ENCODE results near the gene IL11. TPM values are rescaled to one million over a fixed set of nuclear protein-coding genes. Genes with fewer than 3 reads are reported as not detected.
A peak's percentile ranks its signal among the peaks of the same experiment; 100 is the strongest.

IL11 gene
- total and polyA plus RNA-seq, 4 experiments from 2014 or later = 0.32 to 0.47 TPM; not detected in 2

DNA sequence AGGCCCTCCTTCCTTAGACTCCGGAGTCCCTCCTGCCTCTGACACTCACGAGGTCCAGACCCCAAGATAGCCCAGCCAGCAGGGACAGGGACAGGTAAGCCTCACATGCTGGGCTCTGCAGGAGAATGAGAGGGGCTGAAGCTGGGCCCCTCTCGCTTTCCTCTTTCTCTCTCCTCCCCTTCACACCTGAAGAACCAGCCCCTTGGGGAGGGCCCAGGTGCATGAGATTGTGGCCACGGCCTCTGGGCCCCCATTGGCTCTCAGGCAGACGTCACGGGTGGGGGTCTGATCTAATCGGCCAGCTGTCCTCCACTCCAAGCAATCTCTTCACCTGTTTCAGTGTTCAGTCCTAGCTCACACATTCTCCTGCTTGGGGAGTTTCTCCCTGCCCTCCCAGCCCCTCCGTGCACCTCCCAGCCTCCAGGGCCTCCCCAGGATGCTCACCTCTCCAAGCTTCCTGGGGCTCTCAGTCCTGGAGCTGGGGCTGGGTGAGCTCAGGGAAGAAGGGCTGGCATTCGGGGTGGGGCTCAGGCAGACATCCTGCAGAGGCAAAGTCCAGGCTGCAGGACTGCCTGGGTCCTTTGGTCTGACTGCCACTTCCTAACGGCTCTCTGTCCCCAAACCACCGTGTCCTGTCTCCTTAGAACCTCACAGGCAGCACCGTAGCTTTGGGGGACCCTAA is 47.9 kb downstream of the IL11 start:
- Mint-ChIP-seq H3K4me3 (no peak overlapping the region), H3K36me3 (no peaks in the 10 kb centered on the region), H3K27ac (no peak overlapping the region), H3K9me3 (no peaks in the 10 kb centered on the region), H3K27me3 (peaks cover 7 to 15% of the 10 kb centered on the region in 2 donors), H3K4me1 (peaks cover 0 to 2% (median 0%) of the 10 kb centered on the region in 4 donors)
- H3K36me3 ChIP-seq (ENCODE audit: insufficient read depth, low read length) = no peaks in the 10 kb centered on the region
- H3K4me1 ChIP-seq (ENCODE audit: insufficient read depth, low read length) = no peaks in the 10 kb centered on the region
- POLR2A ChIA-PET (ENCODE audit: partially characterized antibody) = interaction anchor here (1.8 kb wide), 1 partner anchor 17 kb away, joined by 4 read pairs; the partner anchor contains the start of gene KMT5C
- intact Hi-C loops (cut with micrococcal nuclease) = no loop called here
- H3K27ac ChIP-seq (ENCODE audit: low read depth, low read length) = no peak overlapping the region
- CTCF ChIA-PET (ENCODE audit: partially characterized antibody) = interaction anchor here (0.6 to 2.2 kb wide), 2 partner anchors 20 to 31 kb away, joined by 3 to 9 read pairs; no protein-coding TSS in a partner anchor
- no peak for DNase-seq
- no peak overlapping the region for H3K4me3 ChIP-seq (ENCODE audit: low read length in 2 of 2)
- H3K9me3 ChIP-seq (ENCODE audit: control insufficient read depth in 1 of 2, low read length in 2 of 2) = no peaks in the 10 kb centered on the region
- H3K27me3 ChIP-seq (ENCODE audit: insufficient read depth, low read length) = no peaks in the 10 kb centered on the region

DNA sequence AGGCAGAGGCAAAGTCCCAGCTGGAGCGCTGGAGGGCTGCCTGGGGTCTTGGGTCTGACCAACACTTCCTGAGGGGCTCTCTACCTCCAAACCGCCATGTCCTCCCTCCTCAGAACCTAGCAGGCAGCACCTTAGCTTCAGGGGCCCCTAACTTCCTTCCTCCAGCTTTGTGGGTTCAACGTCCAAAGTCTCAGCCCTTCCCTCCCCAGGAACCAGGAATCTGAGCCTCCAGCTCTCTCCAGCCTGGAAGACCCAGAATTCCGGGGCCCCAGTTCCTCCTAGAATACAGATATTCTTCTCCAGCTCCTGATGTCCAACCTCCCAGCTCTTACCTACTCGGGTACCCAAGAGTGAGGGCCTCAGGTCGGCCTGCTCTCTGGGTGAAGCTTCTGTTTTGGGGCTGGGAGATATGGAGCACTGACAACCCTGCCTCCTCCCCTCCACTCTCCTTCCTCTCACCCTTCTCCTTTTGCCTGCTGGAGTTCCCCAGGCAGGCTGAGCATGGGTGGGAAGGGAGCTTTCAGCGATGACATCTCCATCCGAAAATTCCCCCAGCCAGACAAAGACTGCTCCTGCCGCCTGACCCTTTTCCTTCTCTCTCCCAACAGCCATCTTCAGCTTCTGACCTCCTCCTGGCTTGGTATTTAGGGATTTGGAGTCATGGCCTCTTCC is 48.7 kb downstream of the IL11 start:
- ChIA-PET POLR2A (ENCODE audit: partially characterized antibody) (interaction anchor here (1.8 kb wide), 1 partner anchor 18 kb away, joined by 4 read pairs; the partner anchor contains the start of gene KMT5C), CTCF (ENCODE audit: partially characterized antibody) (interaction anchor here (2.2 kb wide), 1 partner anchor 19 kb away, joined by 9 read pairs; no protein-coding TSS in a partner anchor)

DNA sequence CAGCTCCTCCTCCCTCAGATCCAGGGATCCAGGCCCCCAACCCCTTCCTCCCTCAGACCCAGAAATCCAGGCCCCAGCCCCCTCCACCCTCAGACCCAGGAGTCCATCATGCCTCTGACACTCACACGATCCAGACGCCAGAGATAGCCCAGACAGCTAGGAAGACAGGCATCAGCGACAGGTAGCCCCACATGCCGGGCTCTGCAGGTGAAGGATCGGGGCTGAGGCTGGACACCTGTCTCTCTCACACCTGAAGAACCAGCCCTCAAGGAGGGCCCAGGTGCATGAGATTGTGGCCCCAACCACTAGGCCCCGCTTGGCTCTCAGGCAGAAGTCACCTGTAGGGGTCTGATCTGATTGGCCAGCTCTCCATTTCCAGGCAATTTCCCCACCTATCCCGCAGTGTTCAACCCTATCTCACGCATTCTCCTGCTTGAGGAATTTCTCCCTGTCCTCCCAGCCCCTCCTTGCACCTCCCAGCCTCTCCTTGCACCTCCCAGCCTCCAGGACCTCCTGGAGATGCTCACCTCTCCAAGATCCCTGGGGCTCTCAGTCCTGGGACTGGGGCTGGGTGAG is 49.3 kb downstream of the IL11 start:
- peaks cover 7 to 11% of the 10 kb centered on the region in 2 donors for H3K27me3 Mint-ChIP-seq
- DNase-seq = no peak
- intact Hi-C loops (cut with micrococcal nuclease) = no loop called here
- Histone ChIP-seq H3K4me1 (ENCODE audit: insufficient read depth, low read length) (no peaks in the 10 kb centered on the region), H3K27ac (ENCODE audit: low read depth, low read length) (no peak overlapping the region), H3K27me3 (ENCODE audit: insufficient read depth, low read length) (no peaks in the 10 kb centered on the region), H3K4me3 (ENCODE audit: low read length in 2 of 2) (no peak overlapping the region), H3K36me3 (ENCODE audit: insufficient read depth, low read length) (no peaks in the 10 kb centered on the region), H3K9me3 (ENCODE audit: control insufficient read depth in 1 of 2, low read length in 2 of 2) (no peaks in the 10 kb centered on the region)
- no peaks in the 10 kb centered on the region for H3K9me3 Mint-ChIP-seq
- no peaks in the 10 kb centered on the region for H3K36me3 Mint-ChIP-seq
- CTCF ChIA-PET (ENCODE audit: partially characterized antibody) = interaction anchor here (2.2 kb wide), 1 partner anchor 18 kb away, joined by 9 read pairs; no protein-coding TSS in a partner anchor
- H3K27ac Mint-ChIP-seq = no peak overlapping the region
- H3K4me1 Mint-ChIP-seq = peaks cover 0 to 2% (median 0%) of the 10 kb centered on the region in 4 donors
- no peak overlapping the region for H3K4me3 Mint-ChIP-seq
- POLR2A ChIA-PET (ENCODE audit: partially characterized antibody) = interaction anchor here (0.6 to 1.8 kb wide), 2 partner anchors 18 to 103 kb away, joined by 3 to 4 read pairs; partner anchors contain the start of gene KMT5C

More for the DNA sequence above, 48.7 kb downstream of the IL11 start:
- H3K4me1 Mint-ChIP-seq = peaks cover 0 to 2% (median 0%) of the 10 kb centered on the region in 4 donors
- H3K4me1 ChIP-seq (ENCODE audit: insufficient read depth, low read length) = no peaks in the 10 kb centered on the region
- no peaks in the 10 kb centered on the region for H3K36me3 ChIP-seq (ENCODE audit: insufficient read depth, low read length)
- no peak overlapping the region for H3K4me3 Mint-ChIP-seq
- intact Hi-C loops (cut with micrococcal nuclease) = no loop called here
- no peaks in the 10 kb centered on the region for H3K27me3 ChIP-seq (ENCODE audit: insufficient read depth, low read length)
- H3K36me3 Mint-ChIP-seq = no peaks in the 10 kb centered on the region
- H3K27me3 Mint-ChIP-seq = peaks cover 7 to 13% of the 10 kb centered on the region in 2 donors
- H3K9me3 Mint-ChIP-seq = no peaks in the 10 kb centered on the region
- peak overlapping the region in 2 of 7 donors; percentile 18 to 75 for H3K27ac Mint-ChIP-seq
- no peak for DNase-seq
- no peak overlapping the region for H3K27ac ChIP-seq (ENCODE audit: low read depth, low read length)
- H3K4me3 ChIP-seq (ENCODE audit: low read length in 2 of 2) = no peak overlapping the region
- no peaks in the 10 kb centered on the region for H3K9me3 ChIP-seq (ENCODE audit: control insufficient read depth in 1 of 2, low read length in 2 of 2)

DNA sequence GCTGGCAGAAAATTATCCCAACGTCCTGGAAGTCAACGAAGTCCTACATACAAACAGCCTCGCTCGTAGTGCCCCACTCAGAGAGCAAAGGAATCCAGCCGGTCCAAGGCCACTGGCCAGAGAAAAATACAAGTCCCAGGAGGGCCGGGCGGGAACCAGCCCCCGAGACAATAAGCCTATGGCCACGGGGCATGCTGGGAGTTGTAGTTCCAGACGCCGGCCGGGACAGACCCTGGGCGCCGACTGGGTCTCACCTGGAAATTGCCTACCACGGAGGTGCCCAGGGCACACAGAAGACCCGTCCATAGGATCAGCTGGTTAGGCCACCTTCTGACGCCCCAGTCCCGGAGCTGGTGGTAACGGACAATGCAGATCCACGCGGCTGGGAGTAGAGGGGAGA is 50.5 kb downstream of the IL11 start:
- Mint-ChIP-seq H3K27me3 (peaks cover 7 to 11% of the 10 kb centered on the region in 2 donors), H3K9me3 (no peaks in the 10 kb centered on the region), H3K4me1 (no peaks in the 10 kb centered on the region), H3K4me3 (no peak overlapping the region), H3K36me3 (no peaks in the 10 kb centered on the region), H3K27ac (no peak overlapping the region)
- DNase-seq = no peak
- H3K27ac ChIP-seq (ENCODE audit: low read depth, low read length) = no peak overlapping the region
- no peaks in the 10 kb centered on the region for H3K9me3 ChIP-seq (ENCODE audit: control insufficient read depth in 1 of 2, low read length in 2 of 2)
- POLR2A ChIA-PET (ENCODE audit: partially characterized antibody) = no interaction called here
- intact Hi-C loops (cut with micrococcal nuclease) = no loop called here
- H3K36me3 ChIP-seq (ENCODE audit: insufficient read depth, low read length) = no peaks in the 10 kb centered on the region
- H3K4me3 ChIP-seq (ENCODE audit: low read length in 2 of 2) = no peak overlapping the region
- CTCF ChIA-PET (ENCODE audit: partially characterized antibody) = no interaction called here
- H3K27me3 ChIP-seq (ENCODE audit: insufficient read depth, low read length) = no peaks in the 10 kb centered on the region
- no peaks in the 10 kb centered on the region for H3K4me1 ChIP-seq (ENCODE audit: insufficient read depth, low read length)

DNA sequence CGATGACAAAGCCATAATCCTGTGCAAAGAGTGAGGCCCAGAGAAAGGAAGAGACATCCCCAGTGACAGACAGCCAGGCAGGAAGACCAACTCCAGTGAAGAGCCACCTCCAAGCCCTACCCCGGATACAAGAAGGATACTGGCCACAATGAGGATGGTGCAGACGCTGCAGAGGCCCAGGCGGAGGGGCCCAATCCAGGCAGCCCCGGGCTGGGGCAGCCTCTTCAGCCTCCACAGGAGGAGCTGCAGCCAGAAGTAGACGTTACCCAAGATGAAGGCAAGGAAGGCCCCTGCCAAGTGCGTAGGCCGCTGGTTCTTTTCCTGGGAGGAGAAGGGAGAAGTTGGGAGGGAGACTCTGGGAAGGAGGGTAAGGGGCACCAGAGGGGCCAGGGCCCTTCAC is 53.6 kb downstream of the IL11 start:
- intact Hi-C loops (cut with micrococcal nuclease) = no loop called here
- Mint-ChIP-seq H3K27me3 (peaks cover 4 to 5% of the 10 kb centered on the region in 2 donors), H3K27ac (no peak overlapping the region), H3K4me3 (no peak overlapping the region), H3K4me1 (no peaks in the 10 kb centered on the region), H3K36me3 (no peaks in the 10 kb centered on the region), H3K9me3 (no peaks in the 10 kb centered on the region)
- no peak for DNase-seq
- Histone ChIP-seq H3K36me3 (ENCODE audit: insufficient read depth, low read length) (no peaks in the 10 kb centered on the region), H3K4me3 (ENCODE audit: low read length in 2 of 2) (no peak overlapping the region), H3K27ac (ENCODE audit: low read depth, low read length) (no peak overlapping the region), H3K27me3 (ENCODE audit: insufficient read depth, low read length) (no peaks in the 10 kb centered on the region), H3K4me1 (ENCODE audit: insufficient read depth, low read length) (no peaks in the 10 kb centered on the region), H3K9me3 (ENCODE audit: control insufficient read depth in 1 of 2, low read length in 2 of 2) (no peaks in the 10 kb centered on the region)
- ChIA-PET CTCF (ENCODE audit: partially characterized antibody) (interaction anchor here (1.3 kb wide), 1 partner anchor 15 kb away, joined by 4 read pairs; no protein-coding TSS in a partner anchor), POLR2A (ENCODE audit: partially characterized antibody) (interaction anchor here (1.2 kb wide), 1 partner anchor 50 kb away, joined by 3 read pairs; no protein-coding TSS in a partner anchor)

DNA sequence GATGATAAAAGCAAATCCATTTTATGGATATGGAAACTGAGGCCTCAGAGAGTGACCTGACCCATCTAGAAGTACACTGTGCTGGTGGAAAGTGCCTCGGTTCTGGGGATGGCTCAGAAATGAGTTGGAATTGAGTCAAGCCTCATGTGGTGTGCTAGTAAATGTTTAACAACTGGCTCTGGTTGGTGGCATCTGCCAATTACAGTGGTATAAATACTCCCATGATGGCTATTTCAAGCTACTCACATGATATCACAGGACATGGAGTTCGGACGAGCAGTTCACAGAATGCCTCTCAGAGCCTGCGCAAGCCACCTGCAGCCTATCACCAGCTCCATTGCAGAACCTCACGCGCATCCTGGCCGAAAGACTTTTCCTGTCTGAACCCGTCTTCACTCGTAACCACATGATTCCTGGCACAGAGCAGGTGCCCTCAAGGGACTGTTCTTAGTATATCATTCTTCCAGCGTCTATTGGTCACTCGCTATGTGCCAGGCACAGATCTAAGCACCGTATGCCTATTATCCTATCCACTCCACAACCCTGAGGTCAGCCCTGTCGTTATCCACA is 54.2 kb downstream of the IL11 start:
- intact Hi-C loops (cut with micrococcal nuclease) = no loop called here
- H3K4me3 Mint-ChIP-seq = peak overlapping the region in 1 of 8 donors; percentile 48
- CTCF ChIA-PET (ENCODE audit: partially characterized antibody) = no interaction called here
- H3K27ac Mint-ChIP-seq = no peak overlapping the region
- no peaks in the 10 kb centered on the region for H3K36me3 ChIP-seq (ENCODE audit: insufficient read depth, low read length)
- POLR2A ChIA-PET (ENCODE audit: partially characterized antibody) = no interaction called here
- H3K9me3 Mint-ChIP-seq = no peaks in the 10 kb centered on the region
- H3K4me1 ChIP-seq (ENCODE audit: insufficient read depth, low read length) = no peaks in the 10 kb centered on the region
- H3K4me3 ChIP-seq (ENCODE audit: low read length in 2 of 2) = no peak overlapping the region
- H3K9me3 ChIP-seq (ENCODE audit: control insufficient read depth in 1 of 2, low read length in 2 of 2) = no peaks in the 10 kb centered on the region
- H3K4me1 Mint-ChIP-seq = no peaks in the 10 kb centered on the region
- no peak overlapping the region for H3K27ac ChIP-seq (ENCODE audit: low read depth, low read length)
- no peak for DNase-seq
- H3K27me3 ChIP-seq (ENCODE audit: insufficient read depth, low read length) = no peaks in the 10 kb centered on the region
- peaks cover 2% of the 10 kb centered on the region in 2 donors for H3K27me3 Mint-ChIP-seq
- H3K36me3 Mint-ChIP-seq = no peaks in the 10 kb centered on the region

DNA sequence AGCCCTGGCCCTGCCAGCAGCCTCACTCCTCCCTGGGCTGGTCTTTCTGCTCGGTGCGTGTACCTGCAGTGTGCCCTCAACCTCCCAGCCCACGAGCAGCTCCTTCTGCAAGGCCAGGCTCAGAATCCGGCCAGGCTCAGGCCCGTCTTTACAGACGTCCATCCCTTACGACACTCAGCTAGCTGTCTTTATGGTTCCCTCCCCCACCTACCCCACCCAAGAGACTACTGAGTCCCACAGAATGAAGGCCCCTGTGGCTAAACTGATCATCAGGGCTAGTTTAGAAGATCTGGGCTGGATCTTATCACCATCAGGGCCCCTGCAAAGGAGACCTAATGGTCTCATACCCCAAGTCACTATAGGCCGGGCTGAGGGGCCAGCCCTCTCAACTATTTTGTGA is 55.9 kb downstream of the IL11 start:
- Mint-ChIP-seq H3K27ac (no peak overlapping the region), H3K36me3 (no peaks in the 10 kb centered on the region), H3K27me3 (peaks cover 2% of the 10 kb centered on the region in 2 donors), H3K9me3 (no peaks in the 10 kb centered on the region), H3K4me1 (no peaks in the 10 kb centered on the region), H3K4me3 (no peak overlapping the region)
- Histone ChIP-seq H3K9me3 (ENCODE audit: control insufficient read depth in 1 of 2, low read length in 2 of 2) (no peaks in the 10 kb centered on the region), H3K4me3 (ENCODE audit: low read length in 2 of 2) (no peak overlapping the region), H3K36me3 (ENCODE audit: insufficient read depth, low read length) (no peaks in the 10 kb centered on the region), H3K4me1 (ENCODE audit: insufficient read depth, low read length) (no peaks in the 10 kb centered on the region), H3K27me3 (ENCODE audit: insufficient read depth, low read length) (no peaks in the 10 kb centered on the region), H3K27ac (ENCODE audit: low read depth, low read length) (no peak overlapping the region)
- intact Hi-C loops (cut with micrococcal nuclease) = no loop called here
- POLR2A ChIA-PET (ENCODE audit: partially characterized antibody) = no interaction called here
- no peak for DNase-seq
- CTCF ChIA-PET (ENCODE audit: partially characterized antibody) = interaction anchor here (2.2 kb wide), 1 partner anchor 11 kb away, joined by 7 read pairs; no protein-coding TSS in a partner anchor
